OCI-LY7 (cell line): ENCODE measurements around the gene EGFLAM. TPM values are rescaled to one million over a fixed set of nuclear protein-coding genes. Genes with fewer than 3 reads are reported as not detected.

Experiments used
- BruUV-seq: library from RNA; stranded (reverse); fragments of 400-500 nt; replicated peaks from 2 replicates; lab custom pipeline; 2021; lab: Mats Ljungman, UMichigan
- CTCF ChIA-PET: fragments of 300-600 bp; sonication (Branson Sonifier 250); formaldehyde crosslinking; loops from one replicate; lab custom pipeline; 2022; ENCODE audit warnings: antibody characterized with exemption; ENCODE audit not compliant: unreplicated experiment; lab: Charles Lee
- POLR2A ChIA-PET: fragments of 300-600 bp; sonication (Branson Sonifier 250); formaldehyde crosslinking; loops from one replicate; lab custom pipeline; 2022; ENCODE audit warnings: antibody characterized with exemption; lab: Charles Lee
- DNase-seq: peaks from one replicate; pipeline ENCODE4 v3.0.0-alpha.2; 2015; ENCODE audit warnings: low spot score
- H2AFZ ChIP-seq: fragments of 200-600 bp; sonication (generic), shearing (Covaris generic); 2 replicates; pipeline ENCODE4 v1.6.1; 2014; ENCODE audit warnings: mild to moderate bottlenecking, antibody characterized with exemption, low read length, moderate library complexity
- H3K27ac ChIP-seq: fragments of 200-600 bp; sonication (generic); 2 replicates; pipeline ENCODE4 v1.5.1; 2014; ENCODE audit warnings: mixed run types, low read depth, mild to moderate bottlenecking, moderate library complexity, low read length, inconsistent platforms; ENCODE audit not compliant: poor library complexity, severe bottlenecking
- H3K36me3 ChIP-seq: fragments of 200-600 bp; sonication (generic); 2 replicates; pipeline ENCODE4 v1.6.1; 2014; ENCODE audit warnings: mild to moderate bottlenecking, antibody characterized with exemption, low read length, moderate library complexity, mixed read lengths; ENCODE audit not compliant: insufficient read depth
- H3K4me1 ChIP-seq: fragments of 200-600 bp; sonication (generic); 2 replicates; pipeline ENCODE4 v1.5.1; 2014; ENCODE audit warnings: mild to moderate bottlenecking, low read length; ENCODE audit not compliant: insufficient read depth, poor library complexity, severe bottlenecking
- H3K4me2 ChIP-seq: fragments of 200-600 bp; sonication (generic); 2 replicates; pipeline ENCODE4 v1.6.1; 2014; ENCODE audit warnings: mild to moderate bottlenecking, low read length
- H3K4me3 ChIP-seq: fragments of 200-600 bp; sonication (generic); 2 replicates; pipeline ENCODE4 v1.5.1; 2014; ENCODE audit warnings: mild to moderate bottlenecking, low read depth, low read length; ENCODE audit not compliant: poor library complexity, severe bottlenecking
- H3K79me2 ChIP-seq: fragments of 200-600 bp; sonication (generic); 2 replicates; pipeline ENCODE4 v1.6.1; 2016; ENCODE audit warnings: low read depth, mild to moderate bottlenecking, low read length, moderate library complexity, mixed read lengths; ENCODE audit not compliant: insufficient read depth
- H3K9me2 ChIP-seq: fragments of 200-600 bp; sonication (generic); 2 replicates; pipeline ENCODE4 v1.6.1; 2016; ENCODE audit warnings: mild to moderate bottlenecking, low read length, mixed read lengths; ENCODE audit not compliant: insufficient read depth
- H3K9me3 ChIP-seq: fragments of 200-600 bp; sonication (generic); 2 replicates; pipeline ENCODE4 v1.6.1; 2014; ENCODE audit warnings: mild to moderate bottlenecking, mixed run types, low read length, mixed read lengths
- H4K20me1 ChIP-seq: fragments of 200-600 bp; sonication (generic); 2 replicates; pipeline ENCODE4 v1.6.1; 2014; ENCODE audit warnings: mild to moderate bottlenecking, antibody characterized with exemption, low read length, moderate library complexity, mixed read lengths; ENCODE audit not compliant: insufficient read depth
- CTCF ChIP-seq: fragments of 200-600 bp; sonication (generic); conservative IDR thresholded peaks from 2 replicates; pipeline ENCODE4 v1.5.1; 2014; ENCODE audit warnings: mild to moderate bottlenecking, antibody characterized with exemption, low read length, moderate library complexity, mixed read lengths
- EZH2phosphoT487 ChIP-seq: fragments of 200-600 bp; sonication (generic); IDR thresholded peaks from 2 replicates; pipeline ENCODE4 v1.6.1; 2018; ENCODE audit warnings: low read depth, borderline replicate concordance, mild to moderate bottlenecking, mixed run types, antibody characterized with exemption, low read length, moderate library complexity, mixed read lengths
- intact Hi-C: fragments of 100-400 bp; cut with micrococcal nuclease; formaldehyde crosslinking; loops from one replicate; pipeline ENCODE4 v1.10.0; 2022; ENCODE audit not compliant: unreplicated experiment
- total RNA-seq, 2 experiments: library from RNA; depleted of rRNA in 1 of 2; stranded (reverse); fragments of >200 nt in 1 of 2; shearing (Covaris generic) in 1 of 2; gene quantifications; 2 replicates each; pipeline ENCODE4 v1.2.3, GENCODE V29; 2014 to 2022

Gene EGFLAM
- total RNA-seq, 2 experiments from 2014 or later = not detected

GRCh38 chr5:38445374-38446028, 187.1 kb downstream of the EGFLAM start:
- BruUV-seq = no TSS peak
- Histone ChIP-seq H3K36me3 (no peaks in the 10 kb centered on the region), H3K4me1 (no peaks in the 10 kb centered on the region), H4K20me1 (peaks cover 4% of the 10 kb centered on the region; the same call in 1 of the 2 replicates), H3K9me2 (no peaks in the 10 kb centered on the region), H3K9me3 (no peaks in the 10 kb centered on the region), H3K4me2 (no peak overlapping the region), H3K79me2 (no peaks in the 10 kb centered on the region), H2AFZ (no peak overlapping the region), H3K4me3 (no peak overlapping the region), H3K27ac (no peak overlapping the region)
- CTCF ChIA-PET = no interaction called here
- intact Hi-C loops = no loop called here
- POLR2A ChIA-PET = interaction anchor here (2.3 kb wide), 1 partner anchor 7 kb away, joined by 6 read pairs; no protein-coding TSS in a partner anchor
- no peak for TF ChIP-seq CTCF
- no peak for TF ChIP-seq EZH2phosphoT487
- DNase-seq = no peak

- no peaks in the 10 kb centered on the region for H3K9me3 ChIP-seq
- no peaks in the 10 kb centered on the region for H3K9me2 ChIP-seq
- no peak overlapping the region for H3K4me2 ChIP-seq
- peaks cover 4% of the 10 kb centered on the region; the same call in 1 of the 2 replicates for H4K20me1 ChIP-seq
- no peaks in the 10 kb centered on the region for H3K79me2 ChIP-seq
- DNase-seq = no peak
- H2AFZ ChIP-seq = no peak overlapping the region
- no peak overlapping the region for H3K27ac ChIP-seq
- POLR2A ChIA-PET = no interaction called here
- no peak overlapping the region for H3K4me3 ChIP-seq
- TF ChIP-seq EZH2phosphoT487 = no peak
- no peak for TF ChIP-seq CTCF
- intact Hi-C loops = no loop called here
- H3K4me1 ChIP-seq = no peaks in the 10 kb centered on the region
- H3K36me3 ChIP-seq = no peaks in the 10 kb centered on the region
- CTCF ChIA-PET = no interaction called here
- no TSS peak for BruUV-seq
These were observed 187.7 kb downstream of the EGFLAM start for GRCh38 chr5:38446029-38446522.

GRCh38 chr5:38447056-38447455, 188.7 kb downstream of the EGFLAM start:
- Histone ChIP-seq H3K27ac (no peak overlapping the region), H4K20me1 (peaks cover 4% of the 10 kb centered on the region; the same call in 1 of the 2 replicates), H3K79me2 (no peaks in the 10 kb centered on the region), H3K9me2 (no peaks in the 10 kb centered on the region), H3K9me3 (no peaks in the 10 kb centered on the region), H3K4me2 (no peak overlapping the region), H2AFZ (no peak overlapping the region), H3K4me1 (no peaks in the 10 kb centered on the region), H3K36me3 (no peaks in the 10 kb centered on the region), H3K4me3 (no peak overlapping the region)
- CTCF ChIA-PET = no interaction called here
- BruUV-seq = no TSS peak
- TF ChIP-seq CTCF = no peak
- TF ChIP-seq EZH2phosphoT487 = no peak
- intact Hi-C loops = no loop called here
- DNase-seq = no peak
- POLR2A ChIA-PET = no interaction called here
